ENCODE results near the gene SLC7A10. TPM values are rescaled to one million over a fixed set of nuclear protein-coding genes. Genes with fewer than 3 reads are reported as not detected.
A peak's percentile ranks its signal among the peaks of the same experiment; 100 is the strongest.

Gene SLC7A10
- total RNA-seq, 2 experiments from 2014 or later, result not detected

DNA sequence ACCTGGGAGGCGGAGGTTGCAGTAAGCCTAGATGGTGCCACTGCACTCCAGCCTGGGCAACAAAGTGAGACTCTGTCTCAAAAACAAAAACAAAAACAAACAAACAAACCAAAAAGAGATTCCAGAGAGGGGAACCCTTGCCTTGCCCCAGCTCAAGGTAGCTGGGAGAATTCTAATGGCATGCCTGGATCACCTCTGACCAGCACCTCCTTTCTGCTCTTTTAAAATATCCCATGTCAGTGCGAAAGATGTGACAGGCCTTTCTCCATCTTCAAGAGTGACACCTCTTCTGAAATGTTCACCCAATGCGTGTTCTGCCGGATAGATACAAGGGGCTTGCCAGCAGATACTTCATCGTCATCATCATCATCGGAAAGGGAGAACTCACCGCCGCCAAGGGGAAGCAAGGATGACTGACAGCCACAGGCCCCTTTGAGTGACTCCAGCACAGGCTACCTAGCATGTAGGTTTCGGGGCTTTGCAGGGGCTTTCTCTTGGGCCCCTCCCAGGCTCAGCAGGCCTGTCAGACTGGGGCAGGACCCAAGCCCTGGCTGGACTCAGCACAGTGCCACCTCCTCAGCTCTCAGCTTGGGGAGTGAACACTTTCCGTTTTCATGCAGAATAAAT is 50.4 kb downstream of the SLC7A10 start:
- ChIA-PET POLR2A (interaction anchor here (1.2 kb wide), 1 partner anchor 199 kb away, joined by 4 read pairs; no protein-coding TSS in a partner anchor), CTCF (ENCODE audit: unreplicated experiment) (no interaction called here)
- no peak for TF ChIP-seq EZH2phosphoT487 (IDR thresholded peaks at IDR 0.05; ENCODE audit: borderline replicate concordance, low read depth, low read length)
- TF ChIP-seq, protein P1, sequence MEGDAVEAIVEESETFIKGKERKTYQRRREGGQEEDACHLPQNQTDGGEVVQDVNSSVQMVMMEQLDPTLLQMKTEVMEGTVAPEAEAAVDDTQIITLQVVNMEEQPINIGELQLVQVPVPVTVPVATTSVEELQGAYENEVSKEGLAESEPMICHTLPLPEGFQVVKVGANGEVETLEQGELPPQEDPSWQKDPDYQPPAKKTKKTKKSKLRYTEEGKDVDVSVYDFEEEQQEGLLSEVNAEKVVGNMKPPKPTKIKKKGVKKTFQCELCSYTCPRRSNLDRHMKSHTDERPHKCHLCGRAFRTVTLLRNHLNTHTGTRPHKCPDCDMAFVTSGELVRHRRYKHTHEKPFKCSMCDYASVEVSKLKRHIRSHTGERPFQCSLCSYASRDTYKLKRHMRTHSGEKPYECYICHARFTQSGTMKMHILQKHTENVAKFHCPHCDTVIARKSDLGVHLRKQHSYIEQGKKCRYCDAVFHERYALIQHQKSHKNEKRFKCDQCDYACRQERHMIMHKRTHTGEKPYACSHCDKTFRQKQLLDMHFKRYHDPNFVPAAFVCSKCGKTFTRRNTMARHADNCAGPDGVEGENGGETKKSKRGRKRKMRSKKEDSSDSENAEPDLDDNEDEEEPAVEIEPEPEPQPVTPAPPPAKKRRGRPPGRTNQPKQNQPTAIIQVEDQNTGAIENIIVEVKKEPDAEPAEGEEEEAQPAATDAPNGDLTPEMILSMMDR (conservative IDR thresholded peaks at IDR 0.05; ENCODE audit: low read length), result no peak
- Histone ChIP-seq H3K9me2 (ENCODE audit: insufficient read depth, low read length) (no peaks in the 10 kb centered on the region), H4K20me1 (ENCODE audit: insufficient read depth, low read length) (no peaks in the 10 kb centered on the region), H3K79me2 (ENCODE audit: insufficient read depth, low read depth, low read length) (peaks cover 8% of the 10 kb centered on the region; the same call in 1 of the 2 replicates), H3K36me3 (ENCODE audit: insufficient read depth, low read length) (no peaks in the 10 kb centered on the region), H3K4me1 (ENCODE audit: insufficient read depth, low read length, poor library complexity, severe bottlenecking) (peaks cover 17% of the 10 kb centered on the region), H3K9me3 (ENCODE audit: low read length) (no peaks in the 10 kb centered on the region), H3K4me3 (ENCODE audit: low read depth, low read length, poor library complexity, severe bottlenecking) (peak overlapping the region; percentile 85), H2AFZ (ENCODE audit: low read length) (no peak overlapping the region), H3K4me2 (ENCODE audit: low read length) (peak overlapping the region; percentile 79), H3K27ac (ENCODE audit: low read depth, low read length, poor library complexity, severe bottlenecking) (no peak overlapping the region)
- no peak for DNase-seq (ENCODE audit: low spot score)
- intact Hi-C loops (cut with micrococcal nuclease; ENCODE audit: unreplicated experiment), result loop anchor here (5.0 to 10.0 kb wide), 3 partner anchors 500 to 833 kb away; partner anchors contain the start of genes ANKRD27, PDCD5 and RGS9BP
- no TSS peak for BruUV-seq (replicated peaks)

DNA sequence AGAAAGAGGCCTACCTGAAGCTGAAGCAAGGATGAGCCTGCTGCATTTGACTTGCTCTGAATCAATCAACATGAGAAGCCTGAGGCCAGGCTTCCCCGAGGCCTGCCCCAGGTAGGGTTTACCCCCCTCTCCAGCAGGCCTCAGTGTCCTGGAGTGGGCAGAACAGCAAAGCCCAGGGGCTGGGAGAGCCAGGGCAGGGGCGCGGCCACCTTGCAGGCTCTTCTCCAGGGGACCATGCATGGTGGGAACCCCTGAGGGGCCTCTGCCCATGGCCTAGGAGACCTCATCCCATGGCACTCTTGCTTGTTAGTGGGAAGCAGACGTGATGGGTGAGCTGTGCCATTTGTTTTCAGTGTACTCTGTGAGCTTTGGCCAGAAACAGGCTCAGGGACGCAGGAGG is 51.5 kb downstream of the SLC7A10 start:
- intact Hi-C loops (cut with micrococcal nuclease; ENCODE audit: unreplicated experiment), result loop anchor here (10.0 kb wide), 1 partner anchor 499 kb away; the partner anchor contains the start of genes ANKRD27 and RGS9BP
- Histone ChIP-seq H3K79me2 (ENCODE audit: insufficient read depth, low read depth, low read length) (peaks cover 8% of the 10 kb centered on the region; the same call in 1 of the 2 replicates), H3K36me3 (ENCODE audit: insufficient read depth, low read length) (no peaks in the 10 kb centered on the region), H3K4me2 (ENCODE audit: low read length) (no peak overlapping the region), H3K4me1 (ENCODE audit: insufficient read depth, low read length, poor library complexity, severe bottlenecking) (peaks cover 17% of the 10 kb centered on the region), H2AFZ (ENCODE audit: low read length) (no peak overlapping the region), H3K27ac (ENCODE audit: low read depth, low read length, poor library complexity, severe bottlenecking) (no peak overlapping the region), H3K9me2 (ENCODE audit: insufficient read depth, low read length) (no peaks in the 10 kb centered on the region), H3K9me3 (ENCODE audit: low read length) (no peaks in the 10 kb centered on the region; the same call in 1 of the 2 replicates), H4K20me1 (ENCODE audit: insufficient read depth, low read length) (no peaks in the 10 kb centered on the region), H3K4me3 (ENCODE audit: low read depth, low read length, poor library complexity, severe bottlenecking) (no peak overlapping the region)
- no peak for DNase-seq (ENCODE audit: low spot score)
- TF ChIP-seq, protein P1 (conservative IDR thresholded peaks at IDR 0.05; ENCODE audit: low read length), result no peak
- TF ChIP-seq EZH2phosphoT487 (IDR thresholded peaks at IDR 0.05; ENCODE audit: borderline replicate concordance, low read depth, low read length), result no peak
- CTCF ChIA-PET (ENCODE audit: unreplicated experiment), result no interaction called here
- POLR2A ChIA-PET, result interaction anchor here (0.6 kb wide), 1 partner anchor 621 kb away, joined by 3 read pairs; no protein-coding TSS in a partner anchor
- no TSS peak for BruUV-seq (replicated peaks)

DNA sequence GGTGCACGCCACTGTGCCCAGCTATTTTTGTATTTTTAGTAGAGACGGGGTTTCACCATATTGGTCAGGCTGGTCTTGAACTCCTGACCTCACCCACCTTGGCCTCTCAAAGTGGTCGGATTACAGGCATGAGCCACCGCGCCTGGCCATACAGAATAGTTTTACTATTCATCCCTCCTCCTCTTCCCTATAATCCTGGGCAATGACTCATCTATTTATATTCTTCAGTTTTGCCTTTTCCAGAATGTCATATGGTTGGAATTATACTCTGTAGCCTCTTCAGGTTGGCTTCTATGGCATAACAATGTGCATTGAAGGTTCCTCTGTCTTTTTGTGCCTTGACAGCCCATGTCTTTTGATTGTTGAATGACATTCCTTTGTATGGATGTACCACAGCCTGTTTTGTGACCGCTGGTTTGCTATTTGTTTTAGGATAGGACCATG is 53.7 kb downstream of the SLC7A10 start:
- H3K9me3 ChIP-seq (ENCODE audit: low read length), result peaks cover 8% of the 10 kb centered on the region; the same call in 1 of the 2 replicates
- intact Hi-C loops (cut with micrococcal nuclease; ENCODE audit: unreplicated experiment), result loop anchor here (10.0 kb wide), 1 partner anchor 497 kb away; the partner anchor contains the start of genes ANKRD27 and RGS9BP
- H3K36me3 ChIP-seq (ENCODE audit: insufficient read depth, low read length), result no peaks in the 10 kb centered on the region
- no peak overlapping the region for H3K27ac ChIP-seq (ENCODE audit: low read depth, low read length, poor library complexity, severe bottlenecking)
- no peaks in the 10 kb centered on the region for H3K9me2 ChIP-seq (ENCODE audit: insufficient read depth, low read length)
- TF ChIP-seq, protein P1 (conservative IDR thresholded peaks at IDR 0.05; ENCODE audit: low read length), result no peak
- no peak for TF ChIP-seq EZH2phosphoT487 (IDR thresholded peaks at IDR 0.05; ENCODE audit: borderline replicate concordance, low read depth, low read length)
- CTCF ChIA-PET (ENCODE audit: unreplicated experiment), result no interaction called here
- POLR2A ChIA-PET, result no interaction called here
- no peak for DNase-seq (ENCODE audit: low spot score)
- peaks cover 8% of the 10 kb centered on the region; the same call in 1 of the 2 replicates for H3K79me2 ChIP-seq (ENCODE audit: insufficient read depth, low read depth, low read length)
- H4K20me1 ChIP-seq (ENCODE audit: insufficient read depth, low read length), result no peaks in the 10 kb centered on the region
- H3K4me3 ChIP-seq (ENCODE audit: low read depth, low read length, poor library complexity, severe bottlenecking), result no peak overlapping the region
- H3K4me2 ChIP-seq (ENCODE audit: low read length), result no peak overlapping the region; the same call in 1 of the 2 replicates
- H3K4me1 ChIP-seq (ENCODE audit: insufficient read depth, low read length, poor library complexity, severe bottlenecking), result peaks cover 9% of the 10 kb centered on the region
- no peak overlapping the region for H2AFZ ChIP-seq (ENCODE audit: low read length)
- no TSS peak for BruUV-seq (replicated peaks)
